Hematopoietic multipotent progenitor cell treated with erythropoietin and hydrocortisone succinate and interleukin-3 and kit ligand, for 15 days (in vitro differentiated cells): Measurements from ENCODE around the gene ONECUT3.

Experiments
- DNase-seq: peaks from one replicate; pipeline ENCODE4 v3.0.0-alpha.2; 2015; ENCODE audit warnings: low spot score

ONECUT3 gene

DNA sequence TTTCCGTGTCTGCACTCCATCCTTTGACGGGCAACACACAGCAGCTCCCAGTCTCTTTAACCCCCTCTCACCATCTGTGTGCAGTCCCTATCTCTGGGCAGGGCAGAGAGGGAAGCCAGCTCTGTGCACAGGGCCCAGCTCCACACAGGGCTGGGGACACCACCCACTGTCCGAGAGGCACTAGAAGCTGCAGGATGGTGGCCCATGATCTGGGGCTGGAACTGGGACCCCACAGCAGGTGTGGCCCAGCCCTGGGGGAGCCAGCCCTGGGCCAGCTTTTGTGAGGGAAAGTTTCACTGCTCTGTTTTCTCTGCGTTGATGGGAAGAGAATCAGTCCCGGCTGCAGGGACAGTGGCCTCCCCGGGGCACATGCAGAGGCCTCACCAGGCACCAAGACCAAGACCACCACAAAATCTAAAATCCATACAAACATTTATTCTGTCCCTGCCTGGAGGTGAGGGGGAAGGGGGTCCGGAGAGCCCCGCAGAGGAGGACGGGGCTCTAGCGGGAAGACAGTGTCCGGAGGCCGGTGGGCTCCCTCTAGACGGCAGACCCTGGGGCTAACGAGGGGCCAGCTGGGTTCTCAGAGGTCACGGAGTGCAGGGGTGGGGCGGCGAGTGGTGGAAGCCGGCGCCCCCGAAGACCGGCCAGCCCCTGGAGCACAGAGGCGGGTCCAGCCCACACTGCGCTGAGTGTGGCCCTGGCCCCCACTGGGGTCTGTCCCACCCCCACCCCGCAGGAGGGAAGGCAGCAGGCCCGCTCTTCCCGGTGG is 61.7 kb downstream of the ONECUT3 start:
- no peak for DNase-seq

DNA sequence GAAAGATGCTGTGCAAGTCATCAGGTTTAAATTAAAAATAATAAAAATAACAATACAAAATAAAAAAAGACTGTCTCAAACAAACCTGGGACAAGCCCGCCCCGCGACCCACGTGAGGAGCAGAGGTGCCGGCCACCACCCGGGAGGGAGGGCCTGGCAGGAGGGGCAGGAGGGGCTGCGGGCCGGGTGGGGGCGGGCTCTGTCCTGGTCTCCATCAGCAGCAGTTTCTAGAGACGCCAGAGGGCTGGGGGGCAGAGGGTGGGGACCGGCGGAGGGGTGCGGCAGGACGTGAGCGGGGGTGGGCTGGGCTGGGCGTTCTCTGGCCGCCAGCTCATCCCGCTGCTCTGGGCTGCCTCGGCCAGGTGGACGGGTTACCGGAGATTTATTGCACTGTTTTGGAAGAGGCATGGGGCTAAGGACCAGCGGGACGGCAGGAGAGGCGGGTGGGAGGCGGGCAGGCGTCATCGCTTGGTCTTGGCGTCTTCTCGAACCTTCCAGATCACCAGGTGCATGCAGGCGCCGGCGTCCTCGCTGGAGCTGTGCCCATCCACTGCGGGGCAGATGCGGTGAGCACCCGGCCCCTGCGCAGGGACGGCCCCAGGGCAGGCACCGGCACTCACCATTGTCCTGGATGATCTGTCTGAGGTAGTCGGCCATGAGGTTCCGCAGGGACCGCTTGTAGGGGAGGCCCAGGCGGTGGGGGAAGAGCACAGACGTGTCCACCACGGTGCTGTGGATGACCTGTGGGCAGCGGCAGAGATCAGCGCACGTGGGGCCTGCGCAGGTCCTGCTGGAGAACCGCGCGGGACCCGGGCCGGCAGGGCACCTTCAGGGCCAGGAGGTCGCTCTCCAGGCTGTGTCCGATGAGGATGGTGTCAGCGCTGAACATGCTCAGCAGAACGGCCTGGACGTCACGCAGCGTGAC is 62.6 kb downstream of the ONECUT3 start:
- no peak for DNase-seq

DNA sequence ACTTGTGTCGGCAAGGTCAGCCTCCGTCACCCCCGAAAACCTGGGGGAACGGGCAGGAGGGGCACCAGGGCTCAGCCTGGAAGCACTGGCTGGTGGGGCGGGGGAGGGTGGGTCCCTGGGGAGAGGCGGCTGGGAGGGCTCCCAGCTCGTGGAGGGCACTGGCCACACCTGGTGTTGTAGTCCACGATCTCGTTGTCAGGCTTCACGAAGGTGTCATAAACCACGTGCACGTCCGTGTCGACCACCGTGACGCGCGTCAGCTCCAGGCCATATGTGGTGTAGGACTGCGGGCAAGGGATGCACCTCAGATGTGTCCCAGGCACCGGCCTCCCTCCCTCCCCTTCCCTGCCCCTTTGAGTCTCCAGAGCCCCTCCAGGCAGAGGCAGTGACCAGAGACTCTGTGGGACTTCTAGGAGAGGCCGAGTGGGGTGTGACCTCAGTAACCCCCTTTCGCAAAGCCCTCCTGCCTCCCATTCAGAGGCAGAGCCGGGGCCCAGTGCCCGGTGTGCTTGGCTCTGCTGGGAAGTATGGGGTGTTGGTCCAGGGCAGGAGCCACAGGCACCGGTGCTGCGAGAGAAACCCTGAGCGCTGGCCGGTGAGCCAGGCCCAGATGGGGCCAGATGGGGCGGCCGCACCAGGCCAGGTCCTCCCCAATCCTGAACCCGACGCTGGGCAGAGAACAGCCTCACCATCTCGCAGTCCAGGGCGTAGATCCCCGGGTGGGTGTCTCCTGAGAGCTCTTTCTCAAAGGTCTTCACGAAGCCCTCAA is 63.4 kb downstream of the ONECUT3 start:
- DNase-seq, result no peak

DNA sequence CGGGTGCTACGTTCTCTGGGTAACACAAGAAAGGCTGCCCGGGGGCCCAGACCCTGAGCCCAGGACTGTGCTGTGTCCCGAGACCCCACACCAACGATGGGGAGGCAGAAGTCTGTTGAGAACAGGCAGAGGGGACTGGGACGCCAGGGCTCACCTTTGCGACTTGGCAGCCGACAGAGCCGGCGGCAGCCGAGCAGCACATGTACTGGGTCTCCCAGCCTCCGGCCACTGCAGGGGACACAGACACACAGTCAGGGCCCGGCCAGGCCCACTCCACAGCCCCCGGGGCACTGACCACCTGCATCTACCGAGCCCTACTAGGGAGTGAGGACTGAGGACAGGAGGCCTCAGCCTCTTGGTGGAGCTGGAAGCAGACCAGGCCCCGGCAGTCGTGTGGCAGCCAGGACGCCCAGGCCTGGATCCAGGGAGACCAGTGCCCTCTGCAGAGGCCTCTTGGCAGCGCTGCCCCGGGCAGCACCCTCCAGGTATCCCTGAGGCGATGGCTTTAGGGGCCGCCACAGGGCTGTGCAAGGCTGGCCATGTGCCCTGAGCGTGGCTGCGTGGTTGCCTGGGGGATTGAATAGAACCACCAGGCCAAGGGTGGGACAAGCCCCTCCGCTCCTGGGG is 64.4 kb downstream of the ONECUT3 start:
- DNase-seq, result no peak

DNA sequence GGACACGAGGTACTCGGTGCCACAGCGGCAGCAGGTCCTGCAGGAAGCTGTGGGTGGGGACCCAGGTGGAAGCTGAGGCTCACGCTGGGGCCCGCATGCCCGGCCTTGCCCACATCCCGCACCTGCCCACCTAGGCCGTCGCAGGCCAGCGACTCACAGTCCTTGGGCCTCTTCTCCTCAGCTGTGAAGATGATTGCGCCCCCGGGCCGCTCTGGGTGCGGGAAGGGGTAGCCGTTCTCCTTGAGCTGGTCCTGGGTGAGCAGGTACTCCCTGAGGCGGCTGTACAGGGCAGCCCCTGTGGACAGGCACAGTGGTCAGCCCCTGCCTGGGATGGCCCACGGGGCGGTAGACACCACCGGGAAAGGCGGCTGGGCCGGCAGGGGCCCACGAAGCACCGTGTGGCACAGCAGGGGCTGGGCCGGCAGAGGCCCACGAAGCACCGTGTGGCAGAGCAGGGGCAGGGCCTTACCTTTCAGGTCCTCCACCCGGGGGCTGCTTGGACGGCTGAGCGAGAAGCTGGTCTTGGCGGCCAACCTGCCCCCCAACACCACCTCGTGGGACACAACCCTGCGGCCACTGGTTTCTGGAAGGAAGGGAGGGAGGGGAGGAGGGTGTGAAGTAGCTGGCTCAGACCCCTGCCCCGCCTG is 65.4 kb downstream of the ONECUT3 start:
- no peak for DNase-seq

DNA sequence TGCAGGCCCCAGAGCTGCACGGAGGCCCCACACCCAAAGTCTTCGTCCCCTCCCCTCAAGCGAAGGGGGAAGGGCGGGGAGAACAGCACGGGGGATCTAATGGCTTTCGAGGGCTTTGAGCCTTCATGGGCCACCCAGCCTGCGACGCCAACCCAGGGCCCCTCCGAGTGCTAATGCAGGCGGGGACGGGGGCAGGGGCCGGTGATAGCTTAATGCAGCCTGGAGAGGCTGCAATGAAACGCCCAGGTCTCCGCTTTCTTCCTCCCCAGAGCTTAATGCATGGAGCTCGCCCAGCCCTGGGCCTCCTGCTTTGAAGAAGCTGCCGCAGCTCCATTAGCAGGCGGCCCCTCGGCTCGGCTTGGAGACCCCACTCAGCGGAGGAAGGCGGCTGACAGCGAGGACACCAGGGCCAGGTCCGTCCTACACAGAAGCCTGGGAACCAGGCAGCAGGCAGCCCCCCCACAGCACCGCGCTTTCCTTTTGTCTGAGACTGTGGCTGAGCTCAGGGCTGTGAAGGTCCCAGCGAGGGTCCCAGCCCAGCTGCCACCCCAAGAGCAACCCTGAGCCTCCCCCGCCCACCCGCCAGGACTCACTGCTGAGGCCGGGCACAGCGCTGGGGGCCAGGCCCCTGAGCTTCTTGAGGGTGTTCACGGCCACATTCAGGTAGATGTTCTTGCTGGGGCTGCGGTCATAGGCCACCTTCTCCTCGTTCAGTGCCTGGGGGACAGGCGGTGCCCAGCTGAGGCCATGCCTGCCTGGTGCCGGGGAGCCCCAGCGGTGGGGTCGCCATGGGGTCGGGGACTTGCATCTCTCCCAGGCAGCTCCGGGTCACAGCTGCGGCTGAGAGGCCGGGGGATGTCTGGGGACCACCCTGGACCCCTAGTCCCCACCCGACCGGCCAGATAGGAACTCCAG is 66.3 kb downstream of the ONECUT3 start:
- no peak for DNase-seq

DNA sequence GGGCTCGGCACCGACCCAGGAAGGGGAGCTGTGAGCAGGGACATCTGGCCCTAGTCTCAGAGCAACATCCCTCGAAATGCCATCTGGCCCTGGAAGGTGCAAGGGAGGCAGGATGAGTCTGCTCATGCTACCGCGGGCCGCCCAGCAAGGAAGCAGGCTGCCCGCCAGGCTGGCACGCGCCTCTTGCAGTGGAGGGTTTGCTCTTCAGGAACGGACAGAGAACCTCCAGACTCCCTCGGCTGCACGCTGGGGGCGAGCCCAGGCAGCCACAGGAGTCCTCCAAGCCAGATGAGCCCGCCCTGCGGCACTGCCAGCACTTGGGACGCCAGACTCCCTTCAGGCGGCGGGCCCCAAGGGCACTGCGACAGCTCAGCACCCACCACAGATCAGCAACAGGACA is 68.9 kb downstream of the ONECUT3 start:
- DNase-seq, result no peak

DNA sequence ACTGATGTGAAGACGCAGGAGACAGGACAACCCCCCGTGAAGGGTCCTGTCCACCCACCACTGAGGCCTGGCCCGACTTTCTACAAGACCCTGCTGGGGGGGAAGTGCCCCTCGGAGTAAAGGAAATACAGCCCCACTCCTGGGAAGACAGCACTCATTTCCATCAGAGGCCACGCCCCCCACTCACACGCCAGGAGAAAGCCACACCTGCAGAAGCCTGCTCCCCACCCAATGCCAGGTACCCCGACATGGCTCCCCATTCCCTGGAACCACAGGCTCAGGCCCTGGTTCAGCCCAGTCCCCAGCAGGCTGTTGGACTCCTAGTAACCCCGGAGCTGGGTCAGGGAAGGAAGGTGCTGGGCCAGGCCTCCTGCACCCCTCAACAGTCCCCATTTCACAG is 69.7 kb downstream of the ONECUT3 start:
- no peak for DNase-seq

DNA sequence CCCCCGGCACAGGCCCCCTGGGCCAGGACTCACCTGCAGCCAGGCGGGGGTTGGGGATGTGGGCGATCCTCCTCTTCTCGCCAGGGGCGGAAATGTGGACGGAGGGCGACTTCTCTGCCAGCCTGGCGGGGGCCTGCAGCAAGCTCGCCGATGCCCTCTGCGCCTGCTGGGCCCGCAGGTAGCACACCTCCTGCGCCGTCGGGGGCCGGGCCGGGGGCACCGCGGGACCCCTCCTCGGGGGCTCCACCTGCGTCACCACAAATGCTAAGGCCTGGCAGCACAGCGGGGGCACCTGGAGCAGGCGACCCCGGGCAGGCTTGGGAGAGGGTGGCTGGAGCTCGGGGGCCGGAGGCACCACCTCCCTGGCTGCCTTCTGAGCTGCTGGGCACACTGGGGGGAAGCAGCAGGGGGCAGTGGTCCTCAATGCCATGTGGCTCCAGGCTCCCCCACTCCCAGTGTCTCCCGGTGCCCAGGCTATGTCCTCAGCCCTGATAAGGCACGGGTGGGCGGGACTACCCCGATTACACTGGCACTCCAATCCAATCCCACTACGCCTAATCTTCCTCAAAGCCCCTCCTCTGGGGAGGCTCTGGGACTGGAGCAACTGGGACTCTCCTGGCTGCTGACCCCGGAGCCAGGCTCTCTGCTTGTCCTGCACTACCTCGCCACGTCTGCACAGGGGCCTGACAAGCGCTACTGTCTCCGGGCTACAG is 70.4 kb downstream of the ONECUT3 start:
- DNase-seq, result no peak

DNA sequence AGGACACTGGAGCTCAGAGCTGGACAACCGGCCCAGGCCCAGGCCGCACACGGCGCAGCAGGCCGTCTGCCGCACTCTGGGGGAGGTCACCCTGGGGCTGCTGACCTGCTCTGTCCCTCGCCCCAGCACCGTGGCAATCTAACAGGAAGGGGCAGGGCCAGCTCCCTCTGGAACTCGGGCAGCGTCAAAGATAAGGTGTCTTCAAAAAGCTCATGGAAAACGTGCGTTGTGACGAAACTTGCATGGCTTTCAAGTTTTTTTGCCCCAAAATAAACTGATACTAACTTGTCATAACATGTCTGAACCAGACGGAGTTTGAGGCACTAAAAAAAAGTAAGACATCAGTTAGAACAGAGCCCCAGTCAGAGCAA is 70.9 kb downstream of the ONECUT3 start:
- DNase-seq, result no peak

DNA sequence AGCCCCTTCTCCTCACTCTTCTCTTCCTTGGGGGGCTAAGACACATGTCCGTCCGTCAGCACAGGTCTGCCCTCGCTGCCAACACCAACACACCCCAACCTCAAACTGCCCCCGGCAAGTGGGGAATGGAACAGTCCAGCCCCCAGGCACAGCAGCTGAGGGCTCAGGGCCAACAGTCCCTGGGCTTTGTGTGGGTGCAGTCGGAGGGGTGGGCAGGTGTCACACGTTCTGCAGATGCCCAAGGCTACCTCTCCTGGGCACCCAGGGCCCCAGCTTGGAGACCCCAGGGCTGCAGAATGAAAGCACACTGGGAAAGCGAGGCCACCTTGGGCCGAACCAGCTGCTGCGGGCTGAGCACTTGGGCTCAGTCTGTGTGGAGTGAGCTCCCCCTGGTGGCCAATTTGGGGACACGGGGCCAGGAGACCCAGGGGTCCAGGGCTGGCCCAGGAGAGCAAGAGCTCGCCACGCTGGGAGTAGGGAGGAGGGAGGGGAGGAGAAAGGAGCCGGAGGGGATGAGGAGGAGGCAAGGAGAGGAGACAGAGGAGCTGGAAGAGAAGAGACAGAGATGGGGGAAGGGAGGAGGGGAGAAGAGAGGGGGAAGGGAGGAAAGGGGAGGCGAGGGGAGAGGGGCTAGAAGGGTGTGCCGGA is 72.7 kb downstream of the ONECUT3 start:
- DNase-seq, result peak; percentile 84

DNA sequence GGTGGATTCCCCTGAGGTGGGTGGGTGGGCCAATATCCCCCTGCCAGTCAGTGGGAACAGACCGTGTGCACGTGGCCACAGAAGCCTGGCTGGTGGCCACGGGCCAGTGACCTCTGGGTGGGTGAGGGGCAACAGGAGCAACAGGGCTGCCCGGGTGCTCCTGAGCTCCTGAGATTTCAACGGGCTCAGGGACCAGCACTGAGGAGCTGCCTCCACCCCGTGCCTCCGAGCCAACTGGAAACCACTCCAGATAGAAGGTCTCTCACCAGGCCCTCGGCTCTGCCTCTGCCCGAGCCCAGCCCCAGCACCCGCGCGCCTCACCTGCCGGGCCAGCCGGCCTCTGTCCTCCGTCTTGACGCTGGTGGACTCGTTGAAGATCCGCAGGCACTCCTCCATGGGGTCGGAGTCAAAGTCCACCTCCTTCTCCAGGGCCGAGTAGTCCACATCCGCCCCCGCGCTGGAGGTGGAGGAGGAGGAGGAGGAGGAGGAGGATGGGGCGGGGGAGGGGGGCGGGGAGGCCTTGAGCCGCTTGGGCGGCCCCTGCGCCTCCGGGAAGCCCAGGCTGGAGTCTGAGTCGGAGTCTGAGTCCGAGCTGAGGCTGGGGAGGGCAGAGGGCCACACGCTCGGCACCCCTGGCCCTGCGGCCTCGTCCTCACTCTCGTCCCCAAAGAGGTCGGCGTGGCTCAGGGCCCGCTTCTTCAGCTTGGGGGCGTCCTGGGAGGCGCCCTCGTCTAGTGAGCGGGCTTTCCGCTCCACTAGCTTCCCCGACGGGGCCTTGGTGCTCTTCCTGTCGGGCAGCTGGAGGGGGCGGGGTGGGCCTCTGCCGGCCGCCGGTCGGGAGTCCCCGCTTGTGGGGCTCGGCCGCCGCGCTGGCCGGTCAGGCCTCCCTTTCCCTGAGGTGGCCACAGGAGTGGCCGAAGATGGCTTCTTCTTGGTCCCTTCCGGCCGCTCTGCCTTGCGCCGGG is 73.5 kb downstream of the ONECUT3 start:
- DNase-seq, result no peak

DNA sequence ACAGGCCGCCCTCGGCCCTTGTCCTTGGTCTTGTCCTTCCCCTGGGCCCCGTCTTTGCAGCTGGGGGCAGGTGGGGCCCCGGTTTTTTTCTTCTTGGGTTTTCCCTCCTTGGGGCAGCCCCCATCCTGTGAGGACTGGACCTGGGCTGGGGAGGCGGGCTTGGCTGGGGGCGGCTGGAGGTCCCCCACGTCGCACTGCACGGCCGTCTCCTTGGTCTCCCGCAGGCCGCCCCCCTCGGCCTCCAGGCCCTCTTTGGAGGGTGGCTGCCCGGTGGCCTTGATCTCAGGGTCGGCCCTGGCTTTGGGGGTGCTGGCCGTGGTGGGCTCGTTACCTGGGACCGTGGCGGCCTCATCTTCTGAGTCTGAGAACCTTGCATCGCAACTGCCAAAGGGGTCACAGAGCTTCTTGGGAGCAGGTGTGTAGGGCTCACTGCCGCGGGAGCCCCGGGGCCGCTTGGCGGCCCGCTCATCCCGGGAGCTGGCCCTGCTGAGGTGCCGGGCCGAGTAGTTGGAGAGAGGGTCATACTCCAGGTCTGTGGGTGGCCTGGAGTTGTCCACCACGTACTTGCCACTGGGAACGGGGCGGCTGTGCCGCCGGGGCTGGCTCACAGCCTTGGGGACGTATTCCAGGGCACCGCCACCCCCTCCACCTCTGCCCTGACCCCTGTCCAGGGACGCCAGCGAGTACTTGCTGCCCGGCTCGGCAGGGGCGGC is 74.4 kb downstream of the ONECUT3 start:
- no peak for DNase-seq

DNA sequence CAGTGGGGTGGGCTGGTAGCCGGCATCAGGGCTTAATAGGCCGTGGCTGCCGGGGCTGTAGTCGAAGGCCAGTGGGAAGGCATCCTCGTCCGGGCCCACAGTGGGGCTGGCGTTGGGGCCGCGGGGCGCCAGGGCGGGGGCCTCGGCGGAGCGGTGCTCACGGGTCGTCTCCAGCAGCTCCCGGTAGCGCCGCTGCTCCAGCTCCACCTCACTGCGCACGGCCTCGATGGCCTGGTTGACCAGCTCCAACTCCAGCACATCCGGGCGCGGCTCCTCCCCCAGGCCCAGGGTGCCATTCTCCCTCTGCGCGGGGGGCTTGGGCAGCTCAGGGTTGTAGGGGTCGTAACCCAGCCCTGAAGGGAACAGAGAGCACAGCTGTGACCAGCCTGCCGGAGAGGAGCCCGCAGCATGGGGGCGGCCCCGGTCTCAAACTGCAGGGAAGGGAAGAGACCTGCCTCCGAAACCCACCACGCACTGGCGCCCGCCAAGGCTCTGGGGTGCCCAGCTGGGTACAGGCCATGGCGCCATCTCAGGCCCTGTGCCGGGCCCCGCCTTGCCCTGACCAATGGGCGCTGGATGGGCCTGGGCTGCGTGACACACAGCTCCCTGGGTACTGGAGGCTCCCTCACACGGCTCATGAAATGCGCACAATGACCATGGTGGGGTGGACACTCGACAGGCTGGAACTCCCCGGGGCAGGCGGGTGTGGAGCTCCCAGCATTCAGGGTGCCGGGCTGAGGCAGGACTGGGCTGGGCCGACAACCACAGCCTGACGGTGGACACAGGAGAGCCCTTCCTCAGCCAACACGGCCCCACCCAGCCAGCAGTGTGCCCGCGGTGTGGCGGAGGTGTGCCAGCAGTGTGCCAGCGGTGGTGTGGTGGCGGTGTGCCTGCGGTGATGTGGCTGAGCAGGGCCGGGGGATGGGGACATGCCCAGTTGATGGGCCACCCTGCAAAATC is 75.3 kb downstream of the ONECUT3 start:
- DNase-seq, result no peak

DNA sequence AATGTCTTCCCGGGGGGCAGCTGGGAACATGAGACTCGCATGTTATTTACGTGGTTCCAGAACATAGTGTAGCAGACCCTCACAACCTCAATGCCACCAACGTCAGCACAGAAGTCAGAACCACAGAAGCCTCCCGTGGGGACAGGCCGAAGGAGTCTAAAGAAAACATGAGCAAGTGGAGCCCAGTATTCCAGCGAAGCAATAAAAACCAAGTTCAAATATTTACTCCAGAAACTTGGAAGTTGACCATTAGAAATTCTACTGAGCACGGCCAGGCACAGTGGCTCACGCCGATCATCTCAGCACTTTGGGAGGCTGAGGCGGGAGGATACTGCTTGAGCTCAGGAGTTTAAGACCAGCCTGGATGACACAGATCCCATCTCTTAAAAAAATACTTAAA is 76.7 kb downstream of the ONECUT3 start:
- no peak for DNase-seq

DNA sequence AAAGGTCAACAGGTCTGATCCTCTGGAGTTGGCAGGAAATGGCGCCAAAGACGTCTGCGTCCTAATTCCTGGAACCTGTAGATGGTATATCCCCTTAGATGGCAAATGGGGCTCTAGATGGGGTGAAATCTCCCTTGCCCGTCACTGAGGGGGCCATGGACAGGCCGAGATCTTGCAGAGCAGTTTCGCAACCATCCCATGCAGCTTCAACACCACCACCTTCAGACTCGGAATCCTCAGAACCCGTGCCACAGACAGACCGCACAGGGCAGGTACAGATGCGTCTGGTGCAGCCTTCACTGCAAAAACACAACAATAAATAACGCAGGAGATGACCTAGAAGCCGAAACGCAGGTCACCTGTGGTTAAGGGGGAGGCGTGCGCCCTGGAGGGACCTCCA is 77.3 kb downstream of the ONECUT3 start:
- no peak for DNase-seq
